ENCODE results near the gene NOD2.

The NOD2 gene

DNA sequence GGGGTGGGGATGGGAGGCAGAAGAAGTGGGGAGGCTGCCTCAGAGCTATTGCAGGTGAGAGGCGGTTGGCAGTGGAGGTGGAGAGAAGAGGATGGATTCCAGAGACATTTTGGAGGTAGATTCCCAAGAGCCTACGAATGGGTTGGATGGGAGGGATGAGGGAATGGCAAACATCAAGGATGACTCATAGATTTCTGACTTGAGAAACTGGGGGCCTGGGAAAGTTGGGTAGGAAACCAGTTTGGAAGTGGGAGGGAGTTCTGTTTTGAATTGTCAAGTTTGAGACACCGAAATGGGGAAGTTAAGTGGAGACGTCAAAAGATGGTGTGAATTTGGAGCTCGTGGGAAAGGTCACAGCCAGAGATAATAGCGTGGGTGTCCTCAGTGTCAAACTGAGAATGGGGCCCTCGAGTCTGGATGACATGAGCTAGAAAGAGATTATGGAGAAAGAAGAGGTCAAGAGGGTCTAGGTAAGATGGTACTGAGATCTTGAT is 42.3 kb downstream of the NOD2 start:
- no peak for TF ChIP-seq JUND (IDR thresholded peaks at IDR 0.05; ENCODE audit: low read depth)
- in situ Hi-C loops (cut with HindIII; ENCODE audit: low pct_unique_long_range_greater_than_20kb, low sequenced_read_pairs): no loop called here
- no peak for DNase-seq (ENCODE audit: low read depth in 1 of 2, low spot score in 1 of 2)

DNA sequence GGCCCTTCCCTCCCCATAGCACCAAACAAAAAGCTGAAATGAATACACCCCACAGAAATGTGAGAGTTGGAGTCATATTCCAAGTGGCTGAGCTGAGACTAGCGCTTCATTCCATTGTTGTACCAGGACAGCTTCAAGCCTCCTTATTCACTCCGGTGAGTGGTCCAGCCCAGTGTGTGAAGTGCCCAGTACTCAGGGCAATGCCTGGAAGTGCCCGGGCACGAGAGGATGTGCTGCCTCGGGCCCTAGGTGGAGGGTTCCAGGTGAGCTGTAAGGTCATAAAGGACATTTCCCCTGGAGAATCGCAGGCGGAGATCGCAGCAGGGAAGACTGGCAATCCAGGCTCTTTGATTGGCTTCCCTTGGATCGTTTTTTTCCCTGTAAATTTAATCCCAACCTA is 43.0 kb downstream of the NOD2 start:
- DNase-seq (ENCODE audit: low read depth in 1 of 2, low spot score in 1 of 2): no peak
- in situ Hi-C loops (cut with HindIII; ENCODE audit: low pct_unique_long_range_greater_than_20kb, low sequenced_read_pairs): no loop called here
- no peak for TF ChIP-seq JUND (IDR thresholded peaks at IDR 0.05; ENCODE audit: low read depth)

DNA sequence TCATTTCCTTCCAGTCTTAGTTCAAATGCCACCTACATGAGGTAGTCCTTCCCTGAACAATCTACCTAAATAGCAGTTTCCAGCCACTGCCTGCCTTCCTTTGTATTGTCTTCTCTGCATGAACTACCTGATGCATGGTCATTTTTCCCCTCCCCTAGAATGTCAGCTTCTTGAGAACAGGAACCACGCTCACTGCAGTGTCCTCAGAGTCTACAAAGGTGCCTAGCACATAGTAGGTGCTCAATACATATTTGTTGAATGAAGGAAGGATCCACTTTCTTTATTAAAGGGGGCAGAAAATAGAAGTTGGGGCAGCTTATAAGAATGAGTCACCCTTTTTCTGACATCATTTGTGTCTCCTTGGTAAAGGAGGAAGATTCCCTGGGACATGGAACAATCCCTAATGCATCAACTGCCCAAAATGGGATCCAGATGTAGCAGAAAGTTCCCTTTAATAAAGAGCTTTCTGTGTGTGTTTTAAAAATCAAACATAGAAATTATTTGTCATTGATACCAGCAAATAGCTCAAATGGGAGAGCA is 44.1 kb downstream of the NOD2 start:
- no peak for DNase-seq (ENCODE audit: low read depth in 1 of 2, low spot score in 1 of 2)
- in situ Hi-C loops (cut with HindIII; ENCODE audit: low pct_unique_long_range_greater_than_20kb, low sequenced_read_pairs): no loop called here
- no peak for TF ChIP-seq JUND (IDR thresholded peaks at IDR 0.05; ENCODE audit: low read depth)

DNA sequence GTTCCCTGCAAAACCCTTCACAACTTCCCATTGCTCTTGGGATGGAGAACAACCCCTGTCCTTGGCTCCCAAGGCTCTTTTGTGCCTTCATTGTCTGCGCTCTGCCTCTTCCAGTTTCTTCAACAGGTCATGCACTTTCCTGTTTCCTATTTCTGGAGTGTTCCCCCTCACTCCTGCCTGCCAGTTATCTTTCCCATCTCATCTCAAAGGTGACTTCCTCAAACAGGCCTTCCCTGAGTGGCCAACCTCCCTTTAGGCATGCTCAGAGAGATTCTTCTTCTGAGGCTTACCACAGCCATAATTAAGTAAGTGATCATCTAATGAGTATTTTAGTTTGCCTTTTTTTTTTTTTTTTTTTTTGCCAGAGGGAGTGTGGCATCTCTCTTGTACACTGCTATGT is 45.6 kb downstream of the NOD2 start:
- no peak for DNase-seq (ENCODE audit: low read depth in 1 of 2, low spot score in 1 of 2)

DNA sequence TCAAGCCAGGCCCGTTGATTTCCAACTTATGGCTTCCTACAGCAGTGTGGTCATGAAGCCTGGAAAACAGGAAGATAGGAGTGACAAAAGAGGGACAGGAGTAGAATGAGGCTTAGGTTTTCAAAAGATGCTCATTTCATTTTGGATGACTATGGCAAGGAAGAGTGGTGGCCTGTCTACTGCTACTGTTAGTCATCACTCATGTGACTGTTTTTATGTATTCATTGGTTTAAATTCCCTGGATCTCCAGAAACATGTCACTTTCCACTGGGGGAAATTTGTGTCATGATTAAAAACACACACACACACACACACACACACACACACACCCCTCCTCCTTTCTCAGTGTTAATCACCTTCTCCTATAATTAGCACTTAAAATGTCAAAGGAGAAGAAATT is 47.3 kb downstream of the NOD2 start:
- in situ Hi-C loops (cut with HindIII; ENCODE audit: low pct_unique_long_range_greater_than_20kb, low sequenced_read_pairs): no loop called here
- TF ChIP-seq JUND (IDR thresholded peaks at IDR 0.05; ENCODE audit: low read depth): no peak

More for the DNA sequence above, 45.6 kb downstream of the NOD2 start:
- no peak for TF ChIP-seq JUND (IDR thresholded peaks at IDR 0.05; ENCODE audit: low read depth)
- in situ Hi-C loops (cut with HindIII; ENCODE audit: low pct_unique_long_range_greater_than_20kb, low sequenced_read_pairs): no loop called here

DNA sequence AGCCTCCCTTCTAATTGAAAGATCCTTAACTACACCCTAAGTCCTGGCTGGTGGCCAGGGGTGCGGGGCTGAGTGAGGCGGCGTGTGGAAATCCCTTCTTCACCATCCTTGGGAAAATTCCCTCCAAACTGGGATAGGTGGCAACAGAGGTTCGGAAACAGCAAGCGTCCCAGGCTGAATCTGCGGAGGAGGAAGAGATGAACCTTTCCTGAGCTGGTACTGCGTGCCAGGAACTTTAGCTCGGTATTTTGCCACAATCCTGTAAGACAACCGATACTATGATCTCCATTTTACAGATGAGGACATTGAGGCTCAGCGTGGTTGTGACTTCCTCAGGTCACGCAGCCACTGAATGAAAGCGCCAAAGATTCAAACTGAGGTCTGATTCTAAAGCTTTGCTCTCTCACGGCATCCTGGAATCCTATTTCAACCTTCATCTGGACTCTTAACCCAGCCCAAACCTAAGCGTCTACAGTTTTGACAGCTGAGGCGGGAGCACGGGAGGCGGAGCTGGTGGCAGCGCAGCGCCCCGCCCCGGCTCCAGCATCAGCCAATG is 47.9 kb downstream of the NOD2 start:
- no peak for TF ChIP-seq JUND (IDR thresholded peaks at IDR 0.05; ENCODE audit: low read depth)
- in situ Hi-C loops (cut with HindIII; ENCODE audit: low pct_unique_long_range_greater_than_20kb, low sequenced_read_pairs): no loop called here
- DNase-seq (ENCODE audit: low read depth in 1 of 2, low spot score in 1 of 2): peak in 1 of 2 experiments; percentile 13

More for the DNA sequence above, 47.3 kb downstream of the NOD2 start:
- no peak for DNase-seq (ENCODE audit: low read depth in 1 of 2, low spot score in 1 of 2)

DNA sequence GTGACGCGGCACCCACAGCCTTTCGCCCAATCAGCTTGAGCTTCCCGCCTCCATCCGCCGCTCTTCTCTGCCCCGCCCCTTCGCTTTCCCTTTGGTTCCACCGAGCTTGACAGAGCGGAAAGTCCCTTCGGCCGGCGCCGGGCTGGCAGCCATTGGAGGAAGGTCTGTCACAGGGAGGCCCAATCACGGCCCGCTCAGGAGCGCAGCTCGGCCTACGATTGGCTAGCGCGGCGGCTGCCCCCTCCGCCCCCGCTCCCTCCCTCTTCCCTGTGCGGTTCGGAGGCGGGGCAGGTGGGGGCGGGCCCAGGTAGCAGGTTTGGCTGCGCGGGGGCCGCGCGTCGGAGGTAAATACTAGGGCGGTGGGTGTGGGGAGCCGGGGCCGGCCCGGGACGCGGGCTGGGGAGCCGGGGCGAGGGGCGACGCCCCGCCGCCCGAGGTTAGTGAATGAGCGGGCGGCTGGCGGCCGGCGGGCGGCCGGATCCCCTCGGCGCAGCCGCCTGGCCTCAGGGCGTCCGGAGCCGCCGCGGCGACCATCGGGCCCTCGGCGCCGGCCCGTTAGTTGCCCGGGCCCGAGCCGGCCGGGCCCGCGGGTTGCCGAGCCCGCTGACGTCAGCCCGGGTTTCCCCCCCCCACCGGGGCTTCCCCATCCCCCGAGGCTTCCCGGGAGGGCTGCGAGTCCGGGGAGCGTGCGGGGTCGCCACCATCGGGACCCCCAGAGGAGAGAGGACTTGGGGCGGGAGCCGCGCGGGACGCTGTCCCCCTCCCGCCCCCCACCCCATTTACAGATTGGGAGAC is 48.6 kb downstream of the NOD2 start, which contains the start of gene CYLD:
Gene CYLD (plus strand): TSS at position 306 of the 795 bp plus-strand sequence. CDS start 7,613 bp downstream, outside the sequence.
- in situ Hi-C loops (cut with HindIII; ENCODE audit: low pct_unique_long_range_greater_than_20kb, low sequenced_read_pairs): no loop called here
- DNase-seq (ENCODE audit: low read depth in 1 of 2, low spot score in 1 of 2): peak; percentile 97 to 99

DNA sequence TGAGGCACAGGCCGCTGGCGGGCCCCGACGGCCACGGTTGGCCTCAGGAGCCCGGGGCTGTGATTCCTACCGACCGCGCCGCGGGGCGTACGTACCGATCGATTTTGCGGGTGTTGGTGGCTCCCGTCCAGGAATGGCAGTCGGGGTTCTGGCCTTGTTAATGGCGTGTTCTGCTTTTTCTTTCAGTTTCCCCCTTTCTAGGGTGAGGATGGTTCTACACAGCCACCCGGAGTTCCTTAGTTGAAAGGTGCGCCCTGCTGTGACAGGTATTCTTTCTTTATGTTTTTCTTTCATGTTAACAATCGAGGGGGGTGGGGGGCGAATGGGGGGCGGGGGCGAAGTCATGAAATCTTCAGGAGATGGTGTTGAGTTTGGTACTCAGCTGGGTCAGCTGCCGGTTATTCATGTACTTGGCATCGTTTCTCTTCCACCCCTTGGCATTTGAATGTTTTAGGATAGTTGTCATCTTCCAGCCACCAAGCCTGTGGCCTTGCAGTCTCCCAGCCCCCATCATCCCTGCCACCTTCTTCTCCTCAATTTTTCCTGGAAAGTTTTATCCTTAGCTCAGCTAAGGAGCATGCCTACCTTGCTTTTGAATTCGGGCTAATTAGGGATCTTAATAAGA is 49.3 kb downstream of the NOD2 start:
- in situ Hi-C loops (cut with HindIII; ENCODE audit: low pct_unique_long_range_greater_than_20kb, low sequenced_read_pairs): no loop called here
- no peak for TF ChIP-seq JUND (IDR thresholded peaks at IDR 0.05; ENCODE audit: low read depth)
- peak in 1 of 2 experiments; percentile 12 for DNase-seq (ENCODE audit: low read depth in 1 of 2, low spot score in 1 of 2)

More for the DNA sequence above, 48.6 kb downstream of the NOD2 start, which contains the start of gene CYLD:
- no peak for TF ChIP-seq JUND (IDR thresholded peaks at IDR 0.05; ENCODE audit: low read depth)

DNA sequence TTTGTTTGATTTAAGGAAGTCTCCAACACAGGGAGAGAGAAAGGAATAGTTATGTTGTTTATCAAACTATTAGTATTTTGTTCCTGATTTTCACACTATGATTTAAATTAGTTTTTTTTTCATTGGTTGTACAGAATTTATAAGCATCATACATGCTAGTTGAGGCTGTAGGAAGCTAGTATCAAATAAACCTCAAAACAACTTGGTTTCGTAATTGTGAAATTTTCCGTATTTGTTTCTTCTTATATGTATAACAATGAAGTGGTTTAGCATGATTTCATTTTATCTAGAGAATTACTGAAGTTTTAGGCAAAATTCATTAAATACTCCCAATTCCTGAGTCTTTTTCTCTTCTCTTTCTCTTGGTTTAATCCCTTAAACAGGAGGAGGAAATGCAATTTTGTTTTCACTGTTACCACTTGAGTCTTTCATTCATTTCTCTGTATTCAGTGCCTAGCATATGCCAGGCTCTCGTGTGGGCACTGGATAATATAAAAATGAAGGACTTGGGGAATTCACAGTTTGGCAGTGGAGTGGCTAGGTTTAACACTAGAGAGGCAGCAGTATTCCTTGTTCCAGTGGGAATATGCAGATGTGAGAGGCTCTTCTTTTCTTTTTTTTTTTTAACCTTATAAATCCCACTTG is 50.3 kb downstream of the NOD2 start:
- in situ Hi-C loops (cut with HindIII; ENCODE audit: low pct_unique_long_range_greater_than_20kb, low sequenced_read_pairs): no loop called here
- TF ChIP-seq JUND (IDR thresholded peaks at IDR 0.05; ENCODE audit: low read depth): no peak
- DNase-seq (ENCODE audit: low read depth in 1 of 2, low spot score in 1 of 2): no peak

DNA sequence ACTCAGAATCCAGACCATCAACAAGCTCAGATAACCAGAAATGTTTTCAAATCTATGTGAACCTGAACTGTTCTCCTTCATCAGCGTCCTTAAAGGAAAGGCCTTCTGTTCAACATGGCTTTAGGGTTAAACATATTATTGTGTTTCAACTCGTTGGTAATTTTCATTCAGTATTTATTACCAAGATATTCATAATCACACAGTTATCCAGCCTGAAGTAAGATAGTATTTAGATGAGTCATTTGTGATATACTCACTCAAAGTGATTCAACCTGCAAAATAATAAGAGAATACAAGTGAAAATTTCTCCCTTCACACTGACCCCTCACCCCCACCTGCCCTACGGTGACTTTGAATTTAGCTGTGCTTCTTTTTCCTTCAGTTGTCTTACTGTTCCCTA is 51.5 kb downstream of the NOD2 start:
- in situ Hi-C loops (cut with HindIII; ENCODE audit: low pct_unique_long_range_greater_than_20kb, low sequenced_read_pairs): no loop called here
- no peak for TF ChIP-seq JUND (IDR thresholded peaks at IDR 0.05; ENCODE audit: low read depth)
- no peak for DNase-seq (ENCODE audit: low read depth in 1 of 2, low spot score in 1 of 2)

DNA sequence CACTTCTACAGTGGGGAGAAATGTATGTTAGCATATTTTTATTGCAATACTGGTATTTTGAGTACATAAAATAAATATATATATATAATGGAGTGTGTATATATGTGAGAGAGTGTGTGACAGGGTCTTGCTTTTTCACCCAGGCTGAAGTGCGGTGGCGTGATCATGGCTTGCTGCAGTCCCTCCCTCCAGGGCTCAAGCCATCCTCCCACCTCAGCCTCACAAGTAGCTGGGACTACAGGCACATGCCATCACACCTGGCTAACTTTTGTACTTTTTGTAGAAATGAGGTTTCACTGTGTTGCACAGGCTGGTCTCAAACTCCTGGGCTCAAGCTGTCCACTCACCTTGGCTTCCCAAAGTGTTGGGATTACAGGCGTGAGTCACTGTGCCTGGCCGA is 52.5 kb downstream of the NOD2 start:
- in situ Hi-C loops (cut with HindIII; ENCODE audit: low pct_unique_long_range_greater_than_20kb, low sequenced_read_pairs): no loop called here
- no peak for DNase-seq (ENCODE audit: low read depth in 1 of 2, low spot score in 1 of 2)
- TF ChIP-seq JUND (IDR thresholded peaks at IDR 0.05; ENCODE audit: low read depth): no peak

DNA sequence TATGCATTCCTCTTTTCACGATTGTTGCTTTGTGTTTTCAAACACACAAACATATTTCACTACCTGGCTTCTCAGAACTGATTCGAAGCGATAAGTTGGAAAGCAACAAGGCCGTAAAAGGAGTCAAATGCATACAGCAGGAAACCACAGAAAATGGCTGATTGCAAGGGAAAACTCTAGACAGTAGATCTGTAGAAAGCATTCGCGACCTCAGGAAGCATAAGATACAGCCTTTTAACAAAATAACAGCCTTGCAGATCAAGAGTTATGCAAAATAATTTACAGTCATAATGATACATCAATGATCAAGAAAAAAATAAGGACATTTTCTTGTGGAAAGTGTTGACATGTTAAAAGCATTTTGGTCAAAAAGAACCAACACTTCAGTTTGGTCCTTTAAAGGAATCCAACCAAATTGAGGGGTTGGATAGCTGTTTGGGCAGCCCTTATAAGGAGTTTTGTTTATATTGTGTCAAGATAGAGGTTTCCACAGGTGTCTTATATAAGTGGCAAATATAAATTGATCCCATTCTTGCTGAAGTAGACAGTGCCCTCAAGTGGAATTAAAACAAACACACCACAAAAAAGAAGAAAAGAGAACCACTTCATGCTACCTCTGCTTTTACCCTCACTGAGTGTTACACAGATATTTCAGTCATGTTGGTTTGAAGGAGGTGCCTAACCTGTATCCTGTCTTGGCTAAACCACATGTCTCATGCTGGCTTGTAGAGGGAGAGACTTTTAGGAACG is 54.0 kb downstream of the NOD2 start:
- in situ Hi-C loops (cut with HindIII; ENCODE audit: low pct_unique_long_range_greater_than_20kb, low sequenced_read_pairs): no loop called here

More for the DNA sequence above, 54.0 kb downstream of the NOD2 start:
- DNase-seq (ENCODE audit: low read depth in 1 of 2, low spot score in 1 of 2): peak; percentile 17 to 61
- no peak for TF ChIP-seq JUND (IDR thresholded peaks at IDR 0.05; ENCODE audit: low read depth)

Measured in T47D (cell line).